Activated CD4-positive, alpha-beta T cell treated with anti-CD3 and anti-CD28 coated beads, Interleukin-2, amount 10 ng/mL, durations not matched to agents 7 days and 5 days (primary cell): ENCODE measurements around the gene ANKRD22. TPM values are rescaled to one million over a fixed set of nuclear protein-coding genes. Genes with fewer than 3 reads are reported as not detected.

ENCODE experiments used
- CTCF ChIA-PET: fragments of 350-600 bp; sonication (Branson Sonifier 250); formaldehyde crosslinking; loops from one replicate; lab custom pipeline; 2021; ENCODE audit warnings: antibody characterized with exemption; lab: Charles Lee
- POLR2A ChIA-PET: fragments of 350-600 bp; sonication (Branson Sonifier 250); formaldehyde crosslinking; loops from one replicate; lab custom pipeline; 2021; ENCODE audit warnings: antibody characterized with exemption; lab: Charles Lee
- DNase-seq: peaks from one replicate; pipeline ENCODE4 v3.0.0-alpha.2; 2020
- H3K27ac Mint-ChIP-seq: one replicate; pipeline ENCODE4 v1.8.0; 2021; ENCODE audit warnings: mild to moderate bottlenecking, moderate library complexity, mixed read lengths
- H3K27me3 Mint-ChIP-seq: one replicate; pipeline ENCODE4 v1.8.0; 2021; ENCODE audit warnings: mixed read lengths
- H3K36me3 Mint-ChIP-seq: one replicate; pipeline ENCODE4 v1.8.0; 2021; ENCODE audit warnings: low read depth, mixed read lengths
- H3K4me1 Mint-ChIP-seq: one replicate; pipeline ENCODE4 v1.8.0; 2021; ENCODE audit warnings: mixed read lengths
- H3K4me3 Mint-ChIP-seq: one replicate; pipeline ENCODE4 v1.8.0; 2021; ENCODE audit warnings: mild to moderate bottlenecking, moderate library complexity, mixed read lengths
- H3K9me3 Mint-ChIP-seq: one replicate; pipeline ENCODE4 v1.8.0; 2021; ENCODE audit warnings: mixed read lengths
- total RNA-seq, 2 experiments: library from RNA; stranded (reverse); gene quantifications; one replicate each; pipeline ENCODE4 v1.2.3, GENCODE V29; 2021

The ANKRD22 gene
- total RNA-seq, 2 experiments from 2014 or later: 0.17 to 0.48 TPM

DNA sequence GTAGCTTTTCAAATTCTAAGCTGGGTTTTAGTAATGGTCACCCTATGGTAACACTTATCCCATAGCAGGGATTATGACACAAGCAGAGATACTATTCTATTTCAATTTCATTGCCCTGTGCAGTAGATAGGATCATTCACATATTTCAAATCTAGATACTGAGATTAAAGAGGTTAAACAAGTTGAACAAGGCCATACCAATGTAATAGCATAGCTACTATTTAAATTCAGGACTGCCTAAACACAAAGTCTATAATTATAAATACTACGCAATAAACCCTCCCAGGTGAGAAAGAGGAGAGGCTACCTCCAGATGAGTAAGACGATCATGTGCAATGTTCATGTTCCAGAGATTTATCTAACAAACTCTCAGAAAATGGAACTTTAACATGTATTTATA lies 48.0 kb downstream of the ANKRD22 start:
- POLR2A ChIA-PET: no interaction called here
- H3K36me3 Mint-ChIP-seq: no peaks in the 10 kb centered on the region
- peaks cover 36% of the 10 kb centered on the region for H3K27me3 Mint-ChIP-seq
- H3K4me1 Mint-ChIP-seq: no peaks in the 10 kb centered on the region
- H3K27ac Mint-ChIP-seq: no peak overlapping the region
- no peak for DNase-seq
- CTCF ChIA-PET: no interaction called here
- H3K9me3 Mint-ChIP-seq: no peaks in the 10 kb centered on the region
- H3K4me3 Mint-ChIP-seq: no peak overlapping the region

GRCh38 chr10:88802523-88803285 lies 48.9 kb downstream of the ANKRD22 start, which contains the start of gene LIPM:
LIPM (plus strand) TSS chr10:88802730; CDS start chr10:88802897, 167 bp downstream.
- POLR2A ChIA-PET: no interaction called here
- DNase-seq: no peak
- H3K27me3 Mint-ChIP-seq: peaks cover 42% of the 10 kb centered on the region
- no peak within 1 kb of the TSS for H3K27ac Mint-ChIP-seq
- CTCF ChIA-PET: no interaction called here
- no peaks in the 10 kb centered on the region for H3K36me3 Mint-ChIP-seq
- no peaks in the 10 kb centered on the region for H3K4me1 Mint-ChIP-seq
- H3K4me3 Mint-ChIP-seq: no peak within 1 kb of the TSS
- no peaks in the 10 kb centered on the region for H3K9me3 Mint-ChIP-seq

GRCh38 chr10:88800152-88801125 lies 51.2 kb downstream of the ANKRD22 start:
- Mint-ChIP-seq H3K36me3 (no peaks in the 10 kb centered on the region), H3K4me3 (no peak overlapping the region), H3K27ac (no peak overlapping the region), H3K9me3 (no peaks in the 10 kb centered on the region), H3K4me1 (no peaks in the 10 kb centered on the region), H3K27me3 (peaks cover 52% of the 10 kb centered on the region)
- ChIA-PET POLR2A (no interaction called here), CTCF (interaction anchor here (0.5 to 1.1 kb wide), 2 partner anchors 17 to 64 kb away, joined by 3 read pairs; no protein-coding TSS in a partner anchor)
- DNase-seq: no peak

DNA sequence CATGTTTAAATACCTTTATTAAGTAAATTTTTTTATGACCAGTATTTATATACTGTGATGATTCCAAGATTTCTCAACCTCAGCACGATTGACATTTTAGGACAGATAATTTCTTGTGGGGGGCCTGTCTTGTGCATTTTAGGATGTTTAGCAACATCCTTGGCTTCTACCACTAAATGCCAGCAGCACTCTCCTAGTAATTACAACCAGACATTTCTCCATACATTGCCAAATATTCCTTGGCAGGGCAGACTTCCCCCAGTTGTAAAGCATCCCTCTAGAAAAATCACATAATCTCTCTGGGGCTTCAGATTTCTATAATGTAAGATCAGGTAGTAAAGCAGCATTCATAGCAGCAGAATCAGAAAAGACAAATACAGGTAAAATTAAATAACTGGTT lies 56.9 kb downstream of the ANKRD22 start:
- ChIA-PET CTCF (interaction anchor here (1.1 kb wide), 1 partner anchor 15 kb away, joined by 3 read pairs; no protein-coding TSS in a partner anchor), POLR2A (no interaction called here)
- peaks cover 31% of the 10 kb centered on the region for H3K27me3 Mint-ChIP-seq
- no peaks in the 10 kb centered on the region for H3K36me3 Mint-ChIP-seq
- DNase-seq: no peak
- H3K9me3 Mint-ChIP-seq: no peaks in the 10 kb centered on the region
- no peak overlapping the region for H3K4me3 Mint-ChIP-seq
- peaks cover 26% of the 10 kb centered on the region for H3K4me1 Mint-ChIP-seq
- no peak overlapping the region for H3K27ac Mint-ChIP-seq

DNA sequence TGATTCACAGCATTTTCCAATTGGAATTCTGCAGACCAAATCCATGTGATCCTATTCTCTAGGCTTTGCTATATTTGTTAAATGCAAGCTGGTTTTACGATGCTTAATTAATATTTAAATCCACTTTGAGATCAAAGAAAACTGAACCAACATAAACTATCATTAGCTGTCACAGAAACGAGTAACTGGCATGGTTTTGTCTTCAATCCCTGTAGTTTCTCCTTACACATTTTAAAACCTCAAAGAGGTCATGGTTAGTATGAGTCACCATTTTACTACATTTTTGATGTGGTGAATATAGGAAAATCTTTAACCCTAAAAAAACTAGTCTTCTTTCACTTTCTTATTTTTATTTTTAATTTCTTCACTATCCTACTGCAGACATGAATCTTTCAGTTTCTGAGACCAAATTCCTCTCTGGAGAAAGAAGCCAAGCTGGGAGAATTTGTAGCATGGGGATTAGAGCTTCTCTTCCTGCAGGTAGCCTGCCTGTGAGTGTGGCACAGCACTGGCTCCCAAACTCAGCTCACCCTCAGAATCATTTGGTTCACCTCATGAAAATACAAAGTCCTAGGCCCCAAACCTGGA lies 57.8 kb downstream of the ANKRD22 start:
- DNase-seq: no peak
- H3K27me3 Mint-ChIP-seq: peaks cover 31% of the 10 kb centered on the region
- H3K4me3 Mint-ChIP-seq: no peak overlapping the region
- H3K27ac Mint-ChIP-seq: peak overlapping the region; percentile 41
- no peaks in the 10 kb centered on the region for H3K36me3 Mint-ChIP-seq
- ChIA-PET POLR2A (no interaction called here), CTCF (interaction anchor here (1.1 kb wide), 1 partner anchor 15 kb away, joined by 3 read pairs; no protein-coding TSS in a partner anchor)
- H3K9me3 Mint-ChIP-seq: no peaks in the 10 kb centered on the region
- peaks cover 26% of the 10 kb centered on the region for H3K4me1 Mint-ChIP-seq

GRCh38 chr10:88792661-88793060 lies 59.0 kb downstream of the ANKRD22 start:
- H3K36me3 Mint-ChIP-seq: no peaks in the 10 kb centered on the region
- H3K4me3 Mint-ChIP-seq: no peak overlapping the region
- H3K9me3 Mint-ChIP-seq: no peaks in the 10 kb centered on the region
- peaks cover 26% of the 10 kb centered on the region for H3K27me3 Mint-ChIP-seq
- ChIA-PET POLR2A (no interaction called here), CTCF (no interaction called here)
- H3K27ac Mint-ChIP-seq: no peak overlapping the region
- H3K4me1 Mint-ChIP-seq: peaks cover 26% of the 10 kb centered on the region
- no peak for DNase-seq

DNA sequence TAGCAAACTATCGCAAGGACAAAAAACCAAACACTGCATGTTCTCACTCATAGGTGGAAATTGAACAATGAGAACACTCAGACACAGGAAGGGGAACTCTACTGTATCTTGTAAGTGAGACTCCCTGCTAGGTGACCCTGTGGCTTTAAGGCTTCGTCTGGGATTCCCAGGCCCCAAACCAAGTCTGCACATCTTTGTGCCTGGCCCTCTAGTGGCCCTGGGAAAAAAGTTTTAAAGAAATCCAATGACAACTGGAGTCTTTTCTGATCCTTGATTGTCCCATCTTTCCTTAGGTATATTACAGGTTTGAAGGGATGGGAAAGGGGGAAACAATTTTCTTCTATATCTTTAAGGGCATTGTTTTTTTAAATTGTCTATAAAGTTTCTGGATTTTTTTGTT lies 59.7 kb downstream of the ANKRD22 start:
- H3K4me1 Mint-ChIP-seq: peaks cover 26% of the 10 kb centered on the region
- no peak overlapping the region for H3K27ac Mint-ChIP-seq
- no peaks in the 10 kb centered on the region for H3K36me3 Mint-ChIP-seq
- no peak overlapping the region for H3K4me3 Mint-ChIP-seq
- ChIA-PET CTCF (no interaction called here), POLR2A (no interaction called here)
- H3K27me3 Mint-ChIP-seq: peaks cover 23% of the 10 kb centered on the region
- no peaks in the 10 kb centered on the region for H3K9me3 Mint-ChIP-seq
- no peak for DNase-seq

GRCh38 chr10:88788924-88789323 lies 62.7 kb downstream of the ANKRD22 start:
- CTCF ChIA-PET: no interaction called here
- Mint-ChIP-seq H3K27me3 (peaks cover 14% of the 10 kb centered on the region), H3K36me3 (no peaks in the 10 kb centered on the region), H3K4me1 (peaks cover 18% of the 10 kb centered on the region), H3K27ac (no peak overlapping the region), H3K4me3 (no peak overlapping the region), H3K9me3 (no peaks in the 10 kb centered on the region)
- no peak for DNase-seq
- POLR2A ChIA-PET: no interaction called here

DNA sequence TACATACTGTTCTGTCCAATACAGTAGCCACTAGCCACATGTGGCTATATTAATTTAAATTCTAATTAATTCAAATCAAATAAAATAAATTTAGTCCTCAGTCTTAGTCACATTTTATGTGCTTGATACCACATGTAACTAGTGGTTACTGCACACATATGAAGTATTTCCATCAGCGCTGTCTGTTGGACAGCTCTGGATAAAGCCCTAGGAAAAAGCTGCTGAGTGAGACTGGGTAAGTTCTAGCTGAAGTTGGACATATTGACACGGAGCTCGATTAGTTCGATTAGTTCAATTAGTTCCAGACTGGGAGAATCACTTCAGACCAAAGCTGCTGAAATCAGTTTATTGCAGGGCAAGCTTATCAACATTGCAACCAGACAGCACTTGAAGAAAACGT lies 64.2 kb downstream of the ANKRD22 start:
- H3K27ac Mint-ChIP-seq: no peak overlapping the region
- H3K9me3 Mint-ChIP-seq: no peaks in the 10 kb centered on the region
- ChIA-PET POLR2A (no interaction called here), CTCF (interaction anchor here (1.0 kb wide), 1 partner anchor 11 kb away, joined by 4 read pairs; no protein-coding TSS in a partner anchor)
- H3K27me3 Mint-ChIP-seq: peaks cover 17% of the 10 kb centered on the region
- H3K36me3 Mint-ChIP-seq: no peaks in the 10 kb centered on the region
- peaks cover 4% of the 10 kb centered on the region for H3K4me1 Mint-ChIP-seq
- H3K4me3 Mint-ChIP-seq: no peak overlapping the region
- no peak for DNase-seq

- no peak for DNase-seq
- H3K27ac Mint-ChIP-seq: no peak overlapping the region
- ChIA-PET POLR2A (no interaction called here), CTCF (no interaction called here)
- H3K36me3 Mint-ChIP-seq: no peaks in the 10 kb centered on the region
- no peak overlapping the region for H3K4me3 Mint-ChIP-seq
- no peaks in the 10 kb centered on the region for H3K9me3 Mint-ChIP-seq
- H3K4me1 Mint-ChIP-seq: no peaks in the 10 kb centered on the region
- peaks cover 20% of the 10 kb centered on the region for H3K27me3 Mint-ChIP-seq
Measured at GRCh38 chr10:88786032-88786770, 65.4 kb downstream of the ANKRD22 start.

- H3K4me3 Mint-ChIP-seq: no peak overlapping the region
- no peaks in the 10 kb centered on the region for H3K4me1 Mint-ChIP-seq
- ChIA-PET POLR2A (no interaction called here), CTCF (interaction anchor here (0.7 kb wide), 1 partner anchor 17 kb away, joined by 3 read pairs; no protein-coding TSS in a partner anchor)
- no peak for DNase-seq
- H3K27ac Mint-ChIP-seq: no peak overlapping the region
- no peaks in the 10 kb centered on the region for H3K36me3 Mint-ChIP-seq
- H3K9me3 Mint-ChIP-seq: no peaks in the 10 kb centered on the region
- peaks cover 25% of the 10 kb centered on the region for H3K27me3 Mint-ChIP-seq
Measured at GRCh38 chr10:88783724-88784123, 67.9 kb downstream of the ANKRD22 start.

DNA sequence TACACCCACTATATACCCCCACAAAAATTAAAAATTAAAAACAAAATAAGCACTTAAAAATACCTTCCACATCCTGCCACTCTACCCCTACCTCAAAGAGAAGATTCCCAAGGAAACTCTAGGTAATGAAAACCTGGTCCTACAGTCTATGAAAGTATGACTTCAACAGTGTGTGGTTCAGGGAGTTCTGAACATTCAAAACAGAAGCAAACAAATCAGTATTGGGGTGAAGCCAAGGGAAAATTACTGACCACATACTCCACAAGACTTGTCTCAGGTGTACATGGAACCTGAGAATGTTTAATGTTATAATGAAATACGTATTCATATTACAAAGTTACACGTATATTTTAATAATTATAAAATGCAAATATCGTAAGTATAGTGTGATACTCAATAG lies 69.4 kb downstream of the ANKRD22 start:
- Mint-ChIP-seq H3K27me3 (peaks cover 26% of the 10 kb centered on the region), H3K36me3 (no peaks in the 10 kb centered on the region), H3K4me3 (no peak overlapping the region), H3K27ac (no peak overlapping the region), H3K9me3 (no peaks in the 10 kb centered on the region), H3K4me1 (no peaks in the 10 kb centered on the region)
- no peak for DNase-seq
- CTCF ChIA-PET: interaction anchor here (1.9 kb wide), 1 partner anchor 22 kb away, joined by 5 read pairs; the partner anchor contains the start of gene LIPN
- POLR2A ChIA-PET: no interaction called here
